ENCODE results near the gene CPN1. TPM values are rescaled to one million over a fixed set of nuclear protein-coding genes. Genes with fewer than 3 reads are reported as not detected.

The CPN1 gene
- total RNA-seq, 4 donors from 2014 or later = not detected

DNA sequence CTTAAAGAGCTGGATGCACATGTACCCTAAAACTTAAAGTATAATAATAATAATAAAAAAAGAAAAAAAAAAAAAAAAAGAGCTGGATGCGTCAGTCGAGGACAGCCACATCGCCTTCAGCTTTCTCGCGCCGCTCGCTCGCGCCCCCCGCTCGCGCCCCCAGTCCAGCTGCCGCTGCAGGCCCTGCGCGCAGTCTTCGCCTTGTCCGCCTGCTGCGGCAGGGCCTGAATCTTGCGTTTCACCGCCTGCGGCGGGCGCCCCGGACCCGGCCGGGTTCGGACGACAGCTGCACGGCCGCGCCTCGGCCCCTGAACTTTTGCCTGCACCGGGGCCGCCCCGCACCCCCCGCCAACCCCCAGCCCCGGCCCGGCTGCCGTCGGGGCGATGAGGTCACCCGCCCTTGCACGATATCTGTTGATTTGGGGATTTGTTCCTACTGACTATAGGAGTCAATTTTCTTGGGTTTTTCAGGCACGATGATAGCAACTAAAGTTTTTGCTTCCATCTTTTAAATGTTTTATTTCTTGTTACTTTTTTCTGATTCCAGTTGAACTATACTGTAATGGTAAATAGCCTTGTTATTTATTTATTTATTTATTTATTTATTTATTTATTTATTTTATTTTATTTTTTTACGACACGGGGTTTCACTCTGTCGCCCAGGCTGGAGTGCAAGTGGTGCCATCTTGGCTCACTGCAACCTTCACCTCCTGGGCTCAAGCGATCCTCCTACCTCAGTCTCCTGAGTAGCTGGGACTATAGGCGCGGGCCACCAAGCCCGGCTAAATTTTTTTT lies 33.5 kb upstream of the CPN1 start:
- H3K36me3 ChIP-seq = no peaks in the 10 kb centered on the region
- no peak overlapping the region for H3K27ac ChIP-seq (replicated peaks in 1 of 4)
- peaks cover 0 to 5% (median 2%) of the 10 kb centered on the region in 4 donors for H3K4me1 ChIP-seq
- peaks cover 0 to 40% (median 6%) of the 10 kb centered on the region in 4 donors for H3K27me3 ChIP-seq
- DNase-seq (ENCODE audit: extremely low spot score) = no peak
- intact Hi-C loops (cut with DNase I) = no loop called here
- no peaks in the 10 kb centered on the region for H3K9me3 ChIP-seq
- H3K4me3 ChIP-seq = peak overlapping the region in 3 of 4 donors; percentile 14 to 30 (median 28)
- WGBS = 40% methylated on average over 30 of the region's 51 CpGs
- TF ChIP-seq EP300 (IDR thresholded peaks at IDR 0.05) (no peak), POLR2AphosphoS5 (IDR thresholded peaks at IDR 0.05) (no peak), POLR2A (IDR thresholded peaks at IDR 0.05; ENCODE audit: low read depth) (no peak)
- TF ChIP-seq, protein P1, sequence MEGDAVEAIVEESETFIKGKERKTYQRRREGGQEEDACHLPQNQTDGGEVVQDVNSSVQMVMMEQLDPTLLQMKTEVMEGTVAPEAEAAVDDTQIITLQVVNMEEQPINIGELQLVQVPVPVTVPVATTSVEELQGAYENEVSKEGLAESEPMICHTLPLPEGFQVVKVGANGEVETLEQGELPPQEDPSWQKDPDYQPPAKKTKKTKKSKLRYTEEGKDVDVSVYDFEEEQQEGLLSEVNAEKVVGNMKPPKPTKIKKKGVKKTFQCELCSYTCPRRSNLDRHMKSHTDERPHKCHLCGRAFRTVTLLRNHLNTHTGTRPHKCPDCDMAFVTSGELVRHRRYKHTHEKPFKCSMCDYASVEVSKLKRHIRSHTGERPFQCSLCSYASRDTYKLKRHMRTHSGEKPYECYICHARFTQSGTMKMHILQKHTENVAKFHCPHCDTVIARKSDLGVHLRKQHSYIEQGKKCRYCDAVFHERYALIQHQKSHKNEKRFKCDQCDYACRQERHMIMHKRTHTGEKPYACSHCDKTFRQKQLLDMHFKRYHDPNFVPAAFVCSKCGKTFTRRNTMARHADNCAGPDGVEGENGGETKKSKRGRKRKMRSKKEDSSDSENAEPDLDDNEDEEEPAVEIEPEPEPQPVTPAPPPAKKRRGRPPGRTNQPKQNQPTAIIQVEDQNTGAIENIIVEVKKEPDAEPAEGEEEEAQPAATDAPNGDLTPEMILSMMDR (IDR thresholded peaks at IDR 0.05) = no peak

DNA sequence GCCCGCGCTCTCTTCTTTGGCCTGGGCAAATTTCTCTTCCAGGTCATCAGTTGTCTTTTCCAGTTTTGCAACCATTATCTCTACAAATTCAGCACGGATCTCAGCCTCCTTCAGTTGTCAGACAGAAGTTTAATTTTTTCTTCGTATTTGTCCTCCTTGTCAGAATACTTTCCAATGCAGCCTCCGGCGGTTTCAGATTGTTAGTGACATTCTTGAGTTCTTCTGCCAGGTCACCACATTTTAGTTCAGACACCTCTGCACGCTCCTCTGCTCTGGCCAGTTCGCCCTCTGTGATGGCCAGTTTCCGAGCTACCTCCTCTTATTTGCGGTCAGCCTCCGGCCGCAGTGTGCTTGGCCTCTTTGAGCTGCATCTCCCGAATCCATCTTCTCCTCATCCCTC lies 32.8 kb upstream of the CPN1 start:
- TF ChIP-seq EP300 (IDR thresholded peaks at IDR 0.05) (no peak), POLR2A (IDR thresholded peaks at IDR 0.05; ENCODE audit: low read depth) (no peak), POLR2AphosphoS5 (IDR thresholded peaks at IDR 0.05) (no peak)
- TF ChIP-seq, protein P1 (IDR thresholded peaks at IDR 0.05) = no peak
- Histone ChIP-seq H3K27me3 (peaks cover 0 to 40% (median 6%) of the 10 kb centered on the region in 4 donors), H3K9me3 (no peaks in the 10 kb centered on the region), H3K4me1 (peaks cover 0 to 5% (median 2%) of the 10 kb centered on the region in 4 donors), H3K36me3 (no peaks in the 10 kb centered on the region), H3K4me3 (no peak overlapping the region), H3K27ac (replicated peaks in 1 of 4) (no peak overlapping the region)
- WGBS = 91% methylated on average over 13 of the region's 13 CpGs
- intact Hi-C loops (cut with DNase I) = no loop called here
- no peak for DNase-seq (ENCODE audit: extremely low spot score)

DNA sequence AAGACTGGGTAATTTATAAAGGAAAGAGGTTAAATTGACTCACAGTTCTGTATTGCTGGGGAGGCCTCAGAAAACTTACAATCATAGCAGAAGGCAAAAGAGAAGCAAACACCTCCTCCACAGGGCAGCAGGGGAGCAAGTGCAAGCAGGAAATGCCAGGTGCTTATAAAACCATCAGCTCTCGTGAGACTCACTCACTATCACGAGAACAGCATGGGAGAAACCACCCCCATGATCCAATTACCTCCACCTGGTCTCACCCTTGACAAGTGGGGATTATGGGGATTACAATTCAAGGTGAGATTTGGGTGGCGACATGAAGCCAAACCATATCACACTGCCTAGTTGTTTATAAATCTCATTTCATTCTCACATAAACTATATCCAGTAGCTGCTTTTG lies 28.0 kb upstream of the CPN1 start:
- Histone ChIP-seq H3K27me3 (no peaks in the 10 kb centered on the region), H3K9me3 (no peaks in the 10 kb centered on the region), H3K4me1 (no peaks in the 10 kb centered on the region), H3K27ac (replicated peaks in 1 of 4) (no peak overlapping the region), H3K4me3 (no peak overlapping the region), H3K36me3 (no peaks in the 10 kb centered on the region)
- intact Hi-C loops (cut with DNase I) = no loop called here
- no peak for DNase-seq (ENCODE audit: extremely low spot score)
- no peak for TF ChIP-seq POLR2A (IDR thresholded peaks at IDR 0.05; ENCODE audit: low read depth)
- WGBS = 26% methylated on average over 3 of the region's 3 CpGs

DNA sequence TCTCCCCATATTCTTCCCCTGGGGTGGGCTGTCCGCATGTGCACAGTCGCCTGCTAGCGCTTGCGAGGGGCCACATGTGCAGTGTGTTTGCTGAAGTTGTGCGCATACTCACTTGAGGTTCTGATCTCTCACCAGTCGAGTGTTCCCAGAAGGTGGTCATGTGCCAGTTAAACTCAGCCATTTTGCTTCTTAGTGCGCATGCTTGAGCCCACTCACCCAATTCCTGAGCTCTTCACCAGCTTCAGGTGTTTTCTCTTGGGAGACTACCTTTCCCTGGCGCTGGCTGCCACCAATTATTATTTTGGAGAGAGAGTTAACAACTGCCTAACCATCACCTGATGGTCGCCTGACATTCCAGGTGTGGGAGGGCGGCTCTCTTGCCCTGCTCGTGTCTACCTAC lies 25.2 kb upstream of the CPN1 start:
- intact Hi-C loops (cut with DNase I) = no loop called here
- Histone ChIP-seq H3K9me3 (no peaks in the 10 kb centered on the region), H3K36me3 (no peaks in the 10 kb centered on the region), H3K27ac (replicated peaks in 1 of 4) (no peak overlapping the region), H3K27me3 (no peaks in the 10 kb centered on the region), H3K4me3 (no peak overlapping the region), H3K4me1 (no peaks in the 10 kb centered on the region)
- DNase-seq (ENCODE audit: extremely low spot score) = no peak
- WGBS = 90% methylated on average over 11 of the region's 11 CpGs
- TF ChIP-seq, protein P1 (IDR thresholded peaks at IDR 0.05) = no peak
- no peak for TF ChIP-seq EP300 (IDR thresholded peaks at IDR 0.05)
- no peak for TF ChIP-seq POLR2A (IDR thresholded peaks at IDR 0.05; ENCODE audit: low read depth)
- no peak for TF ChIP-seq POLR2AphosphoS5 (IDR thresholded peaks at IDR 0.05)

DNA sequence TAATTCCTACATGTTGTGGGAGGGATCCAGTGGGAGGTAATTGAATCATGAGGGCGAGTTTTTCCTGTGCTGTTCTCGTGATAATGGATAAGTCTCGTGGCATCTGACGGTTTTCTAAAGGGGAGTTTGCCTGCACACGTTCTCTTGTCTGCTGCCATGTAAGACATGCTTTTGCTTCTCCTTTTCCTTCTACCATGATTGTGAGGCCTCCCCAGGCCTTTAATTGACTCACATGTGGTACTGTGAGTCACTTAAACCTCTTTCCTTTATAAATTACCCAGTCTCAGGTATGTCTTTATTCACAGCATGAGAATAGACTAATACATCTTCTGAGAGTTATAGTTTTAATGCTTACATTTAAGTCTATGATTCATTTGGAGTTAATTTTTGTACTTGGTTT lies 22.6 kb upstream of the CPN1 start:
- 87% methylated on average over 5 of the region's 5 CpGs for WGBS
- no peak overlapping the region for H3K27ac ChIP-seq (replicated peaks in 1 of 4)
- no peaks in the 10 kb centered on the region for H3K4me1 ChIP-seq
- no peaks in the 10 kb centered on the region for H3K27me3 ChIP-seq
- TF ChIP-seq EP300 (IDR thresholded peaks at IDR 0.05) (no peak), POLR2A (IDR thresholded peaks at IDR 0.05; ENCODE audit: low read depth) (no peak), POLR2AphosphoS5 (IDR thresholded peaks at IDR 0.05) (no peak)
- TF ChIP-seq, protein P1 (IDR thresholded peaks at IDR 0.05) = no peak
- intact Hi-C loops (cut with DNase I) = no loop called here
- H3K9me3 ChIP-seq = no peaks in the 10 kb centered on the region
- H3K36me3 ChIP-seq = no peaks in the 10 kb centered on the region
- DNase-seq (ENCODE audit: extremely low spot score) = no peak
- H3K4me3 ChIP-seq = no peak overlapping the region

Measured in esophagus muscularis mucosa (tissue), 4 donors.